NCI-H2196 (cell line): ENCODE data around the gene RNU7-1.
A peak's percentile ranks its signal among the peaks of the same experiment; 100 is the strongest.

Source experiments
- DNase-seq: peaks from one replicate; lab custom pipeline; 2025; ENCODE audit not compliant: unreplicated experiment; lab: John Stamatoyannopoulos, UW

The RNU7-1 gene

DNA sequence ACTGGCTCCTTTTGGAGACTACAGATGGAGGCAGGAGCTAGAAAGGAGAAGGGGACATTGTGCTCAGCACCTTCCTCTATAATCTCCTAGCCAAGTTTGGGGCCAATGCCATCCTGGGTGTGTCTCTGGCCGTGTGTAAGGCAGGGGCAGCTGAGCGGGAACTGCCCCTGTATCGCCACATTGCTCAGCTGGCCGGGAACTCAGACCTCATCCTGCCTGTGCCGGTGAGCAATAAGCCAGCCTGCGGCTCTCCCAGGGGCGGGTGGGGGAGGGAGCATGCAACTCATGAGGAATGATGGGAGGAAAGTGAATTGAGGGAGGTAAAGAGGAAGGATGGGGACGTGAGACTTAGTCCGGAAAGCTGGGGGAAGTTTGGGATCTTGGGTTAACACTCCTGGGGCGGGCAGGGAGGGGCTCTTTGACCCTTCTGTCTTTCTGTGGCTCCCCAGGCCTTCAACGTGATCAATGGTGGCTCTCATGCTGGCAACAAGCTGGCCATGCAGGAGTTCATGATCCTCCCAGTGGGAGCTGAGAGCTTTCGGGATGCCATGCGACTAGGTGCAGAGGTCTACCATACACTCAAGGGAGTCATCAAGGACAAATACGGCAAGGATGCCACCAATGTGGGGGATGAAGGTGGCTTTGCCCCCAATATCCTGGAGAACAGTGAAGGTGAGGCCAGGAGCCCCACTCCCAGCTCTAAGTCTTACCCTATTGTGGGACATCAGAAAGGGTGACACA is 26.0 kb upstream of the RNU7-1 start:
- DNase-seq, result no peak

DNA sequence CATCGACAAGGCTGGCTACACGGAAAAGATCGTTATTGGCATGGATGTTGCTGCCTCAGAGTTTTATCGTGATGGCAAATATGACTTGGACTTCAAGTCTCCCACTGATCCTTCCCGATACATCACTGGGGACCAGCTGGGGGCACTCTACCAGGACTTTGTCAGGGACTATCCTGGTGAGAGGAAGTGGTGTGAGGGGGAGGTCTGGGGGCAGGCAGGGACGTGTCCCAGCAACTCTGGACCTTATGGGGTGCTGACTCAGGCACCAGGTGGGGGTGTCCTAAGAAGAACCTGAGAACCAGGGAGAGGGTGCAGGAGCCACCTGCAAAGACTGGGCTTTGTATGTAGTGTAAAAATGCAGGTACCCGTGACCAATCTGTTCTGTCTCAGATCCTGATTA is 24.0 kb upstream of the RNU7-1 start:
- DNase-seq, result no peak

DNA sequence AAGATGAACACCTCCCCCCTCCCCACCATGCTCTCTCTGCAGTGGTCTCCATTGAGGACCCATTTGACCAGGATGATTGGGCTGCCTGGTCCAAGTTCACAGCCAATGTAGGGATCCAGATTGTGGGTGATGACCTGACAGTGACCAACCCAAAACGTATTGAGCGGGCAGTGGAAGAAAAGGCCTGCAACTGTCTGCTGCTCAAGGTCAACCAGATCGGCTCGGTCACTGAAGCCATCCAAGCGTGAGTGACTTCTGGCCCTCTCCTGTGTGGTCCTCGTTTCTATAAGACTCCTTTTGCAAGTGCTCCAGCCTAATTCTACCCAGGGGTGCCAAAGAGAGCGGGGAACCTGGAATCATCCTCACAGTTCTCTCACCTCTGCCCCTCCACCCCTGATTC is 22.1 kb upstream of the RNU7-1 start:
- no peak for DNase-seq

DNA sequence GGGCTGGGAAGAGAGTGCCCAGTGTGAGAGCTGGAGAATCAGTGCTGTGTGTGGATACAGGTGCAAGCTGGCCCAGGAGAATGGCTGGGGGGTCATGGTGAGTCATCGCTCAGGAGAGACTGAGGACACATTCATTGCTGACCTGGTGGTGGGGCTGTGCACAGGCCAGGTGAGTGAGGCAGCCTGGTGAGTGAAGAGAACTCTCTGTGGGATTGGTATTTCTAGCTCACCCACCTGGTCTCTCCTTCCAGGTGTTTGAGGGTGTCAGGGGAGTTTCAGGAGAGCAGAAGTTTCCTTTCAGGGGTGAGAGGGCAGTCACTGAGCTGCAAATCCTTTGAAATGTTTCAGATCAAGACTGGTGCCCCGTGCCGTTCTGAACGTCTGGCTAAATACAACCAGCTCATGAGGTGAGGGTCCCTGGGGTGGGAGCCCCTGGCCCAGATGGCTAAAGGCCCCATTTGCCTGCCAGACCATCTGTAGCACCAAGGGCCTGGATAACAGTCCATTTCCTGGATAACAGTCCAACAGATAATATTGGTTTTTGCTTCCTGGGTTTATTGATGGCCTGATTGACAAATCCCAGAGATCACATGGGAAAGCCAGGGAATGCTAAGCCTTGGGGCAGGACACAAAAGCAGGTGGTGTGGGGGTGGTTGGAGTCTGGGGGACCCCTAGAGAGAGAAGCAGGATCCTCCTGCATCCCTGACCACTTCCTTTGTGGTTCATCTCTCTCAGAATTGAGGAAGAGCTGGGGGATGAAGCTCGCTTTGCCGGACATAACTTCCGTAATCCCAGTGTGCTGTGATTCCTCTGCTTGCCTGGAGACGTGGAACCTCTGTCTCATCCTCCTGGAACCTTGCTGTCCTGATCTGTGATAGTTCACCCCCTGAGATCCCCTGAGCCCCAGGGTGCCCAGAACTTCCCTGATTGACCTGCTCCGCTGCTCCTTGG is 21.3 kb upstream of the RNU7-1 start:
- DNase-seq, result no peak

- no peak for DNase-seq
Measured at GRCh38 chr12:6923003-6923732, 20.4 kb upstream of the RNU7-1 start.

DNA sequence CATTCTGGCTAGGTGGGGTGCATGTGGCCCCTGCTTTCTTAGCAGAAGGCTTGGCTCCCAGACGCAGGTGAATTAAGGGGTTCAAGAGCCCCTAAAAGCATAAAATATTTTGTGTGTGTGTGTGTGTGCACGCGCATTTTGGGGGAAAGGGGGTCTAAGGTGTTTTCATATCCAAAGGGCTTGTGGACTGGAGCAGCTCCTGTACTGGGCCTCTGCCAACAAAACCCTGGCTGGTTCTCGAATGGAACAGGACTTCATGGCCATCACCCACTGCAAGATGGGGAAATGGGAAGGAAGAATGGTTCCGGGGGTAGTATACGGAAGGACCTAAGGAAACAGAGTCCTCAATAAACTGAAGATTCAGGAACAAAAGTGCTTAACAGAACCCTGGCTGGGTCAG is 19.8 kb upstream of the RNU7-1 start:
- no peak for DNase-seq

DNA sequence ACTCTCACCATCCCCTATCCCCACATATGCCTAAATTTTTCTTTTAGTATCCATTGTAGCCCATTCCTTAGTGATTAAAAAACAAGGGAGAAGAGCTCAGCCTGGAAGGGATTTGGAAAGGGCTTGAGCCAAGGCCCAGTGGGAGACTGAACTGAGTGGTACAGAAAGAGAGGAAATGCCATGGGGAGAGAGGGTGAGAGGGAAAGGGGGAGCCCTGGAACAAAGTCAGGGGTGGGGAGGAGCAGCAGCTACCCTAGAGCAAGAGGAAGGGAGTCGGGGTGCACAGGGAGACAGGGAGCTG is 18.4 kb upstream of the RNU7-1 start:
- DNase-seq, result no peak

DNA sequence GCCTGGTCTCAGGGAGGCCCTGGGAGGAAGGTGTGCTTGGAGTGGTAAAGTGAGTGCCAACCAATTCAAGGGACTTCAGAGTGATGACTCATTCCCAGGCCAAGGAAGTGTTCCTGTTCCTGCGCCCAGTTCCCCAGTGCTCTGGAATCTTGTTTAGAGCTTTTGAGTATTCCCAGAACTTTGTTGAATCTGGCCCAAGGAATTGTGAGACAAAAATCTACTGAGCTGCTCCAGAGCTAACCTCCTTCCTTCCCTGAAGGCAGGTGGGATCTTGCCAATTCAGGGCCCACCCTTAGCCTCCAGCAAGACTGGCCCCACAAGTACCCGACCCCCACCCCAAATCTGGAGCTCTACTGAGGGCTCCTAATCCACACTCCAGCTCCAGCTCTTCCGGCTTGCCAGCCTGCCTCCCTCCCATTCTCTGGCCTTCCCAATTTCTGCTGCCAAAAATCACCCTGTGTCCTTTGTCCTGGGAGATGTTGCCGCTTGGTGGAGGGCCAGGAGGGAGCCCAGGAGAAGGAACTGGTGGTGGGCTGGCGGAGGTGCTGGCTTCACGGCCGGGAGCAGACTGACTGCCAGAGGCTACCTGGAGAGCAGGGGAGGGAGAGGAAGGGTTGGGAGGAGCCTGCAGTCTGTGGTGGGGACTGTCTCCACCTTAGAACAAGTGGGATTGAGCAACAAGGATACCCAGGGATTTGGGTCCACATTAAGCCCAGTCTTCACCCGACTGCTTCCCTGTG is 17.9 kb upstream of the RNU7-1 start:
- no peak for DNase-seq

- peak; percentile 34 for DNase-seq
Measured at GRCh38 chr12:6927379-6928021, 16.1 kb upstream of the RNU7-1 start, which contains the start of gene ATN1. ATN1 (plus strand) TSS chr12:6927959; CDS start chr12:6934002, 6,043 bp downstream.

DNA sequence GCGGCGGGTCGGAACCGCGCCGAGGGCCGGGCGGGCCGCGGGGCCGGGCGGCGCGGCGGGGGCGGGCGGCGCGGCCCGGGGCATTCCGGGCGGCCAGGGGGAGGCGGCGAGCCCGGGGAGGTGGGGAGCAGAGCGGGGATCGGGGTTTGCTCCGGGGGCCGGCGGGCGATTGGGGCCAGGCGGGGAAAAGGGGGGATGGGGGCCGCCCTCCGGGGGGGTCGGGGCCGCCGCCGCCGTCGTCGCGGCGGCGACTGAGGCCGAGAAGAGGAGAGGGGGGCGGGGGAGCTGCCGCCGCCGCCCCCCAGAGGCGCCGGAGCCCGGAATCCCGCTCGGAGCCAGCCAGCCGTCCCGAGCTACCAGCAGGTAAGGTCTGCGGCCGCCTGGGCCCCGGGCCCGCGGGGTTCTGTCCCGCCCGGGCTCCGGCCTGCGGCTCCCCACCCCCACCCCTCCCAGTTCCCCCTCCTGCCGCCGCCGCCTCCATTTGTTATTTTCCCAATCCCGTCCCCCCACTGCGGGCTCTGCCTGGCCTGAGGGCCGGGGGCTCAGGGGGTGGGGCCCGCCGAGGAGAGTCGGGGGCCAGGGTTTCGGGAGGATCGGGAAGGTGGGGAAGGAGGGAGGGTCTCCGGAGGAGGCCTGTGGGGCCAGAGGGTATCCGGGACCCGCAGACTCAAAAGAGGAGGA is 15.5 kb upstream of the RNU7-1 start:
- no peak for DNase-seq

GRCh38 chr12:6928703-6929407 is 14.8 kb upstream of the RNU7-1 start:
- DNase-seq, result no peak

GRCh38 chr12:6929466-6930452 is 13.9 kb upstream of the RNU7-1 start:
- no peak for DNase-seq

- no peak for DNase-seq
Measured at GRCh38 chr12:6932766-6933165, 10.8 kb upstream of the RNU7-1 start.

DNA sequence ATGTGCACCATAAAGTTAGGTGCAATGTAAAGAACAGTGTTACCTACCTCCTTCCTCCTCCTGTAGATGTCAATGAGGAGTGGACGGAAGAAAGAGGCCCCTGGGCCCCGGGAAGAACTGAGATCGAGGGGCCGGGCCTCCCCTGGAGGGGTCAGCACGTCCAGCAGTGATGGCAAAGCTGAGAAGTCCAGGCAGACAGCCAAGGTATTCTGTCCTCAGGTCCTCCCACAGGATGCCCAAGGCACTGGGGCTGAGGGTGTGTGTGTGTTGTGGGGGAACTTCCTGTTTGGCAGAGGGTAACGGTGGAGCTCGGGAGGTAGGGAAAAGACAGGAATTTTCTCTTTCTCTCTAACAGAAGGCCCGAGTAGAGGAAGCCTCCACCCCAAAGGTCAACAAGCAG is 9.5 kb upstream of the RNU7-1 start:
- no peak for DNase-seq

GRCh38 chr12:6935371-6936193 is 8.0 kb upstream of the RNU7-1 start:
- DNase-seq, result no peak

- DNase-seq, result no peak
Measured at GRCh38 chr12:6936194-6936635, 7.4 kb upstream of the RNU7-1 start.
